Uterus (tissue), 4 donors: Measurements from ENCODE around the gene SNRPN. TPM values are rescaled to one million over a fixed set of nuclear protein-coding genes. Genes with fewer than 3 reads are reported as not detected.
"Not testable (repeated sequence)": the region's sequence is repeated elsewhere in the genome, so short reads cannot be mapped to it uniquely, and the experiment has no call there.

ENCODE experiments used
- DNase-seq, 2 donors: peaks; one replicate each; pipeline ENCODE4 v3.0.0-alpha.2; 2019 to 2020
- H3K27ac ChIP-seq, 2 donors: fragments of 200-600 bp; sonication (generic); 1 replicate in 1 of 2; 2 replicates in 1 of 2; pipeline ENCODE4 v1.5.1; 2016 to 2018
- H3K27me3 ChIP-seq, 2 donors: fragments of 200-600 bp; sonication (generic); one replicate each; pipeline ENCODE4 v1.5.1; 2018 to 2019; ENCODE audit warnings: control low read depth in 1 of 2
- H3K36me3 ChIP-seq, 2 donors: fragments of 200-600 bp; sonication (generic); one replicate each; pipeline ENCODE4 v1.5.1; 2019; ENCODE audit warnings: control low read depth in 1 of 2
- H3K4me1 ChIP-seq, 2 donors: fragments of 200-600 bp; sonication (generic); one replicate each; pipeline ENCODE4 v1.5.1; 2018 to 2019; ENCODE audit warnings: control low read depth in 1 of 2
- H3K4me3 ChIP-seq, 2 donors: fragments of 200-600 bp; sonication (generic); 1 replicate in 1 of 2; 2 replicates in 1 of 2; pipeline ENCODE4 v1.5.1; 2018 to 2019; ENCODE audit warnings: mild to moderate bottlenecking in 1 of 2
- H3K9me3 ChIP-seq, 2 donors: fragments of 200-600 bp; sonication (generic); one replicate each; pipeline ENCODE4 v1.5.1; 2019; ENCODE audit warnings: control low read depth in 1 of 2
- CTCF ChIP-seq, 4 experiments: fragments of 200-600 bp in 2 of 4; fragments of 450-650 bp in 2 of 4; sonication (generic) in 2 of 4; IDR thresholded peaks; one replicate each; pipeline ENCODE4 v1.5.1; 2016 to 2019; ENCODE audit warnings: antibody characterized with exemption in 4 of 4, mild to moderate bottlenecking in 2 of 4, moderate library complexity in 1 of 4
- POLR2A ChIP-seq, 2 donors: fragments of 450-650 bp; IDR thresholded peaks; one replicate each; pipeline ENCODE4 v1.6.1; 2016; ENCODE audit warnings: antibody characterized with exemption in 2 of 2, mild to moderate bottlenecking in 1 of 2, moderate library complexity in 1 of 2
- intact Hi-C: fragments of 100-400 bp; cut with DNase I; formaldehyde crosslinking; loops from one replicate; pipeline ENCODE4 v1.15.1; 2023; ENCODE audit warnings: low total_unique reads
- total RNA-seq, 4 donors: library from RNA; depleted of rRNA in 3 of 4; stranded (reverse); fragments of >200 nt in 3 of 4; gene quantifications; one replicate each; pipeline versions ENCODE4 v1.1.0 to v1.2.4, GENCODE V29; 2014 to 2023
- donor health status: DM: yes; HTN: yes; CAD: no.

Gene SNRPN
- total RNA-seq, 4 donors from 2014 or later = 81.7 to 119 (median 89.5) TPM

DNA sequence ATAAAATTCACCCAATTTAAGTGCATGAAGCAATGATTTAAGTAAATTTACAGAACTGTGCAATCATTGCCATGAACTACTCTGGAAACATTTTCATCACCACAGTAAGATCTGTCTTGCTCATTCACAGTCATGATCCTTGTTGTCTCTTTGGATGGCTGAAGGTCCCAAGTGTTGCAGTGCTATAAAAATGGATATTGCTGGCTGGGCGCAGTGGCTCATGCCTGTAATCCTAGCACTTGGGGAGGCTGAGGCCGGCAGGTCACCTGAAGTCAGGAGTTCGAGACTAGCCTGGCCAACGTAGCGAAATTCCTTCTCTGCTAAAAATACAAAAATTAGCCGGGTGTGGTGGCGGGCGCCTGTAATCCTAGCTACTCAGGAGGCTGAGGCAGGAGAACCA lies 17.0 kb downstream of the SNRPN start:
- Histone ChIP-seq H3K4me1 (no peaks in the 10 kb centered on the region), H3K9me3 (peaks cover 0 to 3% of the 10 kb centered on the region in 2 donors), H3K36me3 (no peaks in the 10 kb centered on the region), H3K27me3 (no peaks in the 10 kb centered on the region), H3K4me3 (no peak overlapping the region), H3K27ac (no peak overlapping the region)
- intact Hi-C loops = no loop called here
- no peak for DNase-seq
- no peak for TF ChIP-seq POLR2A (IDR thresholded peaks at IDR 0.05)
- TF ChIP-seq CTCF (IDR thresholded peaks at IDR 0.05) = no peak

- H3K9me3 ChIP-seq, H3K36me3 ChIP-seq, H3K27me3 ChIP-seq, H3K4me1 ChIP-seq, intact Hi-C loops, H3K4me3 ChIP-seq, H3K27ac ChIP-seq, DNase-seq: not testable (repeated sequence)
These were observed 17.9 kb downstream of the SNRPN start for GRCh38 chr15:24972707-24973106.

DNA sequence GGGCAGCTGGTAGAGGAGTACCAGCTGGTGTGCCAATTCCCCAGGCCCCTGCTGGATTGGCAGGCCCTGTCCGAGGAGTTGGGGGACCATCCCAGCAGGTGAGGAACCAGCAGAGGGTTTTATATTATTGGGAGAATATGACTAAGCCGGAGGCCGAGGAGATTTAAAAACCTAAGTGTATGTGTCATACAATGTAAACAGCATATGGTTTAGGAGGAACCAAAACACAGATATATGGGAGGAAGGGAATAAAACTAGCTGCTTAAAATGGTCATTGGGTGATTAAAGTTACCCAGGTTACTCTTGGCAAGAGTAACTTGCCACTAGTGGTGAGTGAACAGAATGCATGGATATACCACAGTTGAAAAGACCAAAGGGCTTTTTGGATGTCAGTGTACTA lies 22.1 kb downstream of the SNRPN start:
- H3K36me3 ChIP-seq = no peaks in the 10 kb centered on the region
- no peaks in the 10 kb centered on the region for H3K27me3 ChIP-seq
- TF ChIP-seq POLR2A (IDR thresholded peaks at IDR 0.05) (no peak), CTCF (IDR thresholded peaks at IDR 0.05) (no peak)
- no peaks in the 10 kb centered on the region for H3K9me3 ChIP-seq
- intact Hi-C loops = no loop called here
- no peak overlapping the region for H3K4me3 ChIP-seq
- DNase-seq = no peak
- H3K4me1 ChIP-seq = no peaks in the 10 kb centered on the region
- H3K27ac ChIP-seq = no peak overlapping the region

DNA sequence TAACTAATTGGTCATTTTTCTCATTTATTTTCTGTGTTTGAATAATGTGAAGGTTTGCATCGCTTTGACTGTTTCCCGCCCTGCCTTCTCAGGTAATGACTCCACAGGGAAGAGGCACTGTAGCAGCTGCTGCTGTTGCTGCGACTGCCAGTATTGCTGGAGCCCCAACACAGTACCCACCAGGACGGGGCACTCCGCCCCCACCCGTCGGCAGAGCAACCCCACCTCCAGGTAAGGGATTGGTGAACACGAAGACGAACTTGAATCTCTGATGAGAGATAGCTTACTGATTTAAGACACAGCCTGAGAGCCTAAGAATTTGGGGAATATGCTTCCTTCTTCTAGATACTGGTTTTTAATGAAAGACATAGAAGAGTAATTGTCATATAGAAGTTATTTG lies 22.9 kb downstream of the SNRPN start:
- no peaks in the 10 kb centered on the region for H3K4me1 ChIP-seq
- no peak for TF ChIP-seq CTCF (IDR thresholded peaks at IDR 0.05)
- TF ChIP-seq POLR2A (IDR thresholded peaks at IDR 0.05) = no peak
- DNase-seq = no peak
- H3K9me3 ChIP-seq = no peaks in the 10 kb centered on the region
- H3K27ac ChIP-seq = no peak overlapping the region
- intact Hi-C loops = no loop called here
- no peak overlapping the region for H3K4me3 ChIP-seq
- H3K27me3 ChIP-seq = no peaks in the 10 kb centered on the region
- H3K36me3 ChIP-seq = no peaks in the 10 kb centered on the region

- H3K27me3 ChIP-seq = no peaks in the 10 kb centered on the region
- TF ChIP-seq CTCF (IDR thresholded peaks at IDR 0.05) (no peak), POLR2A (IDR thresholded peaks at IDR 0.05) (no peak)
- no peak overlapping the region for H3K27ac ChIP-seq
- H3K4me1 ChIP-seq = no peaks in the 10 kb centered on the region
- no peak for DNase-seq
- no peaks in the 10 kb centered on the region for H3K36me3 ChIP-seq
- H3K4me3 ChIP-seq = no peak overlapping the region
- peaks cover 0 to 20% of the 10 kb centered on the region in 2 donors for H3K9me3 ChIP-seq
- intact Hi-C loops = no loop called here
These were observed 30.4 kb downstream of the SNRPN start for GRCh38 chr15:24985224-24985623.

- H3K9me3 ChIP-seq = peaks cover 0 to 20% of the 10 kb centered on the region in 2 donors
- no peaks in the 10 kb centered on the region for H3K36me3 ChIP-seq
These were observed 31.9 kb downstream of the SNRPN start for GRCh38 chr15:24986653-24987052.

More at GRCh38 chr15:24986653-24987052, 31.9 kb downstream of the SNRPN start:
- H3K27me3 ChIP-seq = no peaks in the 10 kb centered on the region
- no peak for DNase-seq
- TF ChIP-seq CTCF (IDR thresholded peaks at IDR 0.05) (no peak), POLR2A (IDR thresholded peaks at IDR 0.05) (no peak)
- H3K4me1 ChIP-seq = no peaks in the 10 kb centered on the region
- H3K4me3 ChIP-seq = no peak overlapping the region
- intact Hi-C loops = no loop called here
- no peak overlapping the region for H3K27ac ChIP-seq
